ENCODE results near the gene JUND.
A peak's percentile ranks its signal among the peaks of the same experiment; 100 is the strongest.

The JUND gene

DNA sequence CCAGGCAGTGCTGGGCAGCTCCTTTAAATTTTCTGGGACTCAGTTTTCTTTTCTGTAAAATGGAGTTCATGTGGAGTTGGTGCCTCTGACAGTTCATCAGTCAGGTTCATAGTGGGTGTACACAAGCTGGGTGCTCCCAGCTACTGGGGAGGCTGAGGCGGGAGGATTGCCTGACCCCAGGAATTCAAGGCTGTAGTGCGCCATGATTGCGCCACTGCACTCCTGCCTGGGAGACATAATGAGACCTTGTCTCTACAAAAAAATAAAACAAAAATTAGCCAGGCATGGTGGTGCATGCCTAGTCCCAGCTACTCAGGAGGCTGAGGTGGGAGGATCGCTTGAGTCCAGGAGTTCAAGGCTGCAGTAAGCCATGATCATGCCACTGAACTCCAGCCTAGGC is 28.3 kb downstream of the JUND start:
- no peak for TF ChIP-seq SPI1 (IDR thresholded peaks at IDR 0.05; ENCODE audit: borderline replicate concordance, low read depth)
- TF ChIP-seq POLR2AphosphoS5 (IDR thresholded peaks at IDR 0.05; ENCODE audit: low read depth), result no peak
- no peak for TF ChIP-seq GABPA (IDR thresholded peaks at IDR 0.05; ENCODE audit: low read depth)
- TF ChIP-seq, protein P1, sequence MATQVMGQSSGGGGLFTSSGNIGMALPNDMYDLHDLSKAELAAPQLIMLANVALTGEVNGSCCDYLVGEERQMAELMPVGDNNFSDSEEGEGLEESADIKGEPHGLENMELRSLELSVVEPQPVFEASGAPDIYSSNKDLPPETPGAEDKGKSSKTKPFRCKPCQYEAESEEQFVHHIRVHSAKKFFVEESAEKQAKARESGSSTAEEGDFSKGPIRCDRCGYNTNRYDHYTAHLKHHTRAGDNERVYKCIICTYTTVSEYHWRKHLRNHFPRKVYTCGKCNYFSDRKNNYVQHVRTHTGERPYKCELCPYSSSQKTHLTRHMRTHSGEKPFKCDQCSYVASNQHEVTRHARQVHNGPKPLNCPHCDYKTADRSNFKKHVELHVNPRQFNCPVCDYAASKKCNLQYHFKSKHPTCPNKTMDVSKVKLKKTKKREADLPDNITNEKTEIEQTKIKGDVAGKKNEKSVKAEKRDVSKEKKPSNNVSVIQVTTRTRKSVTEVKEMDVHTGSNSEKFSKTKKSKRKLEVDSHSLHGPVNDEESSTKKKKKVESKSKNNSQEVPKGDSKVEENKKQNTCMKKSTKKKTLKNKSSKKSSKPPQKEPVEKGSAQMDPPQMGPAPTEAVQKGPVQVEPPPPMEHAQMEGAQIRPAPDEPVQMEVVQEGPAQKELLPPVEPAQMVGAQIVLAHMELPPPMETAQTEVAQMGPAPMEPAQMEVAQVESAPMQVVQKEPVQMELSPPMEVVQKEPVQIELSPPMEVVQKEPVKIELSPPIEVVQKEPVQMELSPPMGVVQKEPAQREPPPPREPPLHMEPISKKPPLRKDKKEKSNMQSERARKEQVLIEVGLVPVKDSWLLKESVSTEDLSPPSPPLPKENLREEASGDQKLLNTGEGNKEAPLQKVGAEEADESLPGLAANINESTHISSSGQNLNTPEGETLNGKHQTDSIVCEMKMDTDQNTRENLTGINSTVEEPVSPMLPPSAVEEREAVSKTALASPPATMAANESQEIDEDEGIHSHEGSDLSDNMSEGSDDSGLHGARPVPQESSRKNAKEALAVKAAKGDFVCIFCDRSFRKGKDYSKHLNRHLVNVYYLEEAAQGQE (IDR thresholded peaks at IDR 0.05; ENCODE audit: insufficient replicate concordance, low read depth), result no peak
- no peak for TF ChIP-seq CTCF (IDR thresholded peaks at IDR 0.05; ENCODE audit: insufficient read depth, low read length)
- Histone ChIP-seq H3K27ac (replicated peaks) (no peak overlapping the region), H3K4me3 (replicated peaks; ENCODE audit: insufficient read depth, low read length) (no peak overlapping the region), H3K27me3 (ENCODE audit: insufficient read depth, poor library complexity, severe bottlenecking) (no peaks in the 10 kb centered on the region)
- no peak for DNase-seq (ENCODE audit: low read depth in 1 of 2, low spot score in 1 of 2)

GRCh38 chr19:18252370-18252717 is 29.1 kb downstream of the JUND start:
- TF ChIP-seq CTCF (IDR thresholded peaks at IDR 0.05; ENCODE audit: insufficient read depth, low read length), result no peak
- TF ChIP-seq SPI1 (IDR thresholded peaks at IDR 0.05; ENCODE audit: borderline replicate concordance, low read depth), result no peak
- TF ChIP-seq, protein P1 (IDR thresholded peaks at IDR 0.05; ENCODE audit: insufficient replicate concordance, low read depth), result no peak
- TF ChIP-seq POLR2AphosphoS5 (IDR thresholded peaks at IDR 0.05; ENCODE audit: low read depth), result no peak
- Histone ChIP-seq H3K4me3 (replicated peaks; ENCODE audit: insufficient read depth, low read length) (no peak overlapping the region), H3K27ac (replicated peaks) (no peak overlapping the region), H3K27me3 (ENCODE audit: insufficient read depth, poor library complexity, severe bottlenecking) (no peaks in the 10 kb centered on the region)
- DNase-seq (ENCODE audit: low read depth in 1 of 2, low spot score in 1 of 2), result no peak

GRCh38 chr19:18251587-18252369 is 29.6 kb downstream of the JUND start:
- Histone ChIP-seq H3K4me3 (replicated peaks; ENCODE audit: insufficient read depth, low read length) (no peak overlapping the region), H3K27me3 (ENCODE audit: insufficient read depth, poor library complexity, severe bottlenecking) (no peaks in the 10 kb centered on the region), H3K27ac (replicated peaks) (no peak overlapping the region)
- peak; percentile 52 to 71 for DNase-seq (ENCODE audit: low read depth in 1 of 2, low spot score in 1 of 2)
- TF ChIP-seq POLR2AphosphoS5 (IDR thresholded peaks at IDR 0.05; ENCODE audit: low read depth) (no peak), CTCF (IDR thresholded peaks at IDR 0.05; ENCODE audit: insufficient read depth, low read length) (peak; percentile 91)

- Histone ChIP-seq H3K27ac (replicated peaks) (no peak overlapping the region), H3K4me3 (replicated peaks; ENCODE audit: insufficient read depth, low read length) (no peak overlapping the region), H3K27me3 (ENCODE audit: insufficient read depth, poor library complexity, severe bottlenecking) (no peaks in the 10 kb centered on the region)
- no peak for DNase-seq (ENCODE audit: low read depth in 1 of 2, low spot score in 1 of 2)
- TF ChIP-seq SPI1 (IDR thresholded peaks at IDR 0.05; ENCODE audit: borderline replicate concordance, low read depth) (no peak), CTCF (IDR thresholded peaks at IDR 0.05; ENCODE audit: insufficient read depth, low read length) (no peak), GABPA (IDR thresholded peaks at IDR 0.05; ENCODE audit: low read depth) (no peak), POLR2AphosphoS5 (IDR thresholded peaks at IDR 0.05; ENCODE audit: low read depth) (no peak)
- TF ChIP-seq, protein P1 (IDR thresholded peaks at IDR 0.05; ENCODE audit: insufficient replicate concordance, low read depth), result no peak
Measured at GRCh38 chr19:18249834-18250233, 31.6 kb downstream of the JUND start.

Data from HL-60 (cell line).